Embryonic facial prominence (tissue), 1 donor: ENCODE results near the gene CUX1.
"Not testable (repeated sequence)": the region's sequence is repeated elsewhere in the genome, so short reads cannot be mapped to it uniquely, and the experiment has no call there.

Experiments
- DNase-seq: peaks from one replicate; pipeline ENCODE4 v3.0.0-alpha.2; 2016; ENCODE audit errors: extremely low spot score

The CUX1 gene

GRCh38 chr7:101792682-101793071 is 24.7 kb upstream of the CUX1 start:
- not testable (repeated sequence) for DNase-seq

GRCh38 chr7:101795461-101795860 is 22.0 kb upstream of the CUX1 start:
- no peak for DNase-seq

DNA sequence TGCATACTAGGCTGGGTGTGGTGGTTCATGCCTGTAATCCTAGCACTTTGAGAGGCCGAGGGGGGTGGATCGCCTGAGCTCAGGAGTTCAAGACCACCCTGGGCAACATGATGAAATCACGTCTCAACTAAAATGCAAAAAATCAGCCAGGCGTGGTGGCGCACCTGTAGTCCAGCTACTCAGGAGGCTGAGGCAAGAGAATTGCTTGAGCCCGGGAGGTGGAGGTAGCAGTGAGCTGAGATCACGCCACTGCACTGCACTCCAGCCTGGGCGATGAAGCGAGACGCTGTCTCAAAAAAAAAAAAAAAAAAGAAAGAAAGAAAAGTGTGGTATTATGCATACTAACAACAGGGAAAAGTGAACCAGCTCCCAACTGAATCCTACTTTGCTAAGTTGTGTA is 19.3 kb upstream of the CUX1 start:
- not testable (repeated sequence) for DNase-seq

DNA sequence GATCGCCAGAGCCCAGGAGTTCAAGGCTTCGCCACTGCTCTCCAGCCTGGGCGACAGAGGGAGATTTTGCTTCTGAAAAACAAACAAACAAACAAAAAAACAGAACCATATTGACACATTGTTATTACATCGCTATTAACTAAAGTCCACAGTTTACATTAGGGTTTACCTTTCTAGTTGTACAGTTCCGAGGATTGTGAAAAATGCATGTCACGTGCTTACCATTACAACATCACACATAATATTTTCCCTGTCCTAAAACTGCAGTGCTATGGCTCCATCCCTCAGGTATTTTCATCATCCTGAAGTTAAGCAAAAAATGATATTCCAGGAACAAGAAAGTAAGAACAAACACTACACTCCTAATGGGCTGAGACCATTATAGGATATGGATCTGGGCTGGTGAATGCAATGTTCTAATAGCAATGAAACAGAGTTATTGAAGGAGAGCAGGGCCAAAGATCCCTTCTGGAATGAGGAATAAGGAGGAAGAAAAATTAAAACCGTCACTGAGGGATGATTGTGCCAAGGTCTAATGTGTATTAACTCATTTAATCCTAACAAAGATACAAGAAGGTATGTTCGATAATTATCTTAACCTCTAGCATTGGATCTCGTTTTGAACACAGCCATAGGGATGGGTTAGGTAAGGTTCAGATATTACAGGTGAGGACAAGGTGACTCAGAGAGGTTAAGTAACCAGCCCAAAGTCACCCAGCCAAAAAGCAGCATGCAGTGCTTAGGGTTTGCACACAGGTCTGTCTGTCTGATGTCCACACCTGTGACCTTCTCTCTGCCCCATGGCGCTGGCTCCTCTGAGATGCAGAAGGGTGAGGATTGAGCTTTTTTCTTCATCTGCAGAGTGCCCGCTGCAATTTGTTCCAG is 14.0 kb upstream of the CUX1 start:
- DNase-seq: no peak

DNA sequence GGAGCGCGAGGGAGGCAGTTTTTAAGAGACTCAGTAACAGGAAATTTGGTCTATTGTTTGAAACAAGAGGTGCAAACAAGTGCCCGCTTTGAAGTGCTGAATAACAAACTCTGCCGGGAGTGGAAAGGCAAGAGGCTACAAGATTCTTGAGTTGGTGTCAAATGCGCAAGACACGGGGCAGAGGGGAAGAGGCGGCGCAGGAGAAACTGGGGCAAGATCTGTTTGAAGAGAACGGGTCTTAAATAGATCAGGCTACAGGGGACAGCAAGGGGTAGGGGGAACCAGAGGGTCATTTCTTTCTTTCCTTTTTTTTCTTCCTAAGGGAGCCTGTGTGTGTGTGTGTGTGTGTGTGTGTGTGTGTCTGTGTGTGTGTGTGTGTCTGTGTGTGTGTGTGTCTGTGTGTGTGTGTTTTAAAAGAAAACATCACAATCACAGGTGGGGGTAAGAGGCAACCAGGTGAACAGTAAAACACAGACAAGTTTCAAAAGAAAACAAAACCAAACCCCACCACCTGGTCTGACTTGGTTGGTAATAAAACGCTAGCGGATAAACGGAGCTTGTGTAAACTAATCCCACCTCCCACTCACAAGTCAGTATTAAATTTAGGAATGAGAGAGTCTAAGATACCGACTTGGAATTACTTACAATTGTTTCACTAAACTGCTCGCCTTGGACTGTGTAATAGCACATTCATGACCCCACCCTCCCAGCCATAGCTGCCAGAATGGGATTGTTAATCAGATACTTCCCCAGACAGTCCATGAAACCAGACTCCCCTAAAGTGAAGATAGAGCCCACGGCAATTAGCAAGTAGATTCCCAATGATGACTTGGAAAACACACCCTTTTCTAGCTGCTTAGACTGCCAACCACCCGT is 13.1 kb upstream of the CUX1 start:
- DNase-seq: no peak

GRCh38 chr7:101804967-101805366 is 12.5 kb upstream of the CUX1 start:
- no peak for DNase-seq

DNA sequence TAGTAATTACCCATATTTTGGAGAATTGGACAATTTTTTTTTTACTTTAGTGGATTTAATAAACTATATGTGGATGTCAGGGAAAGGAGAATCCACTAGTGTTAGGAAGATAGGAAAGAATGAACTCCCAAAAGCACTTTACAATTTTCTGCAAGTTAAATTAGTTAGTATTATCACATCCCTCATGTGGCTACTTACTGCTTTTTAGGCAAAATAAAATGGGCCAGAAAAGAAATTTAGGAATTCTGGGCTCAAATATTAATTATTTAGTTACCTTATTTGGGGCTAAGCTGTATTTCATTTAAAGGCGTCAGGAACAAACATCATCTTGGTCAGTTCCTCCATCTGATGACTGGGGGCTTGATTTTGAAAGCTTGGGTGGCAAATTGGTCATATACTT is 4.8 kb upstream of the CUX1 start:
- no peak for DNase-seq

- DNase-seq: no peak
These were observed 3.9 kb upstream of the CUX1 start for GRCh38 chr7:101813402-101814019.

- DNase-seq: no peak
These were observed 3.1 kb upstream of the CUX1 start for GRCh38 chr7:101814081-101814990.

DNA sequence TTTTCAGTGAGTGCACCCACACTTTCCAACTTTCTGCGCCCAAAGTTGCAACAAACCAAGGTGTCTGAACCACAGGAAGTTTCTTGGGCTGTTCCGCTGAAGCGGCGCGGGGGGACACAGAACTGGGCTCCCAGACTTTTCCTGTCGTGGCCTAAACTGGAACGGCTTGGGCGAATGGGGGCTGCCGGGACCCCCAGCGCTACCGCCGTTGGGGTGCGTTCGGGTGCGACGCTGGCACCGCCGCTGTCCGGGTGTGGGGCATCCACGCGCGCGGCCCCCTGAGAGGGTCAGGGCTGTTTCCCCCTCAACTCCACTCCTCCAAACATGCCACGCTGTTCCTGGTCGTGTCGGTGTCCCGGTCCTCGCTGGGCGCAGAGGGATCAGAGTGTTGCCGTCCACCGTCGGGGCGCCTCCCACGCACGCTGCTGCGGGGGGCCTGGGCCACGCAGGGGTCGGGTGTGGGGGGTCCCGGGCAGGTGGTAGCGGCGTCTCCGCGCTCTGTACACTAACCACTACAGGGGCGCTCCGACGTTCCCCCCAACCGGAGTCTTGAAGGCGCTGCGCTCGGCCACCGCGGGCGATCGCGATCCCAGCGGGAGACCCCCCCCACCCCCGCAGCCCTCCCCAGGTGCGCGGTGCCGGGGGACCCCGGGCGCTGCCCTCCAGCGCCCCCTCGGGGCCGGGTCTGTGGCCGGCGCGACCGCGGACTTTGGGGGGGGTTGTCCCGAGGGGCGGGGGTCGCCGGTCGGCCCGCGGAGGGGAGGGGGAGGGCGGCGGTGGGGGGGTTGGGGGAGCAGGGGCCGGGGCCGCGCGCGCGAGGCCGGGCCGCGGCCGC is 2.2 kb upstream of the CUX1 start:
- DNase-seq: no peak

DNA sequence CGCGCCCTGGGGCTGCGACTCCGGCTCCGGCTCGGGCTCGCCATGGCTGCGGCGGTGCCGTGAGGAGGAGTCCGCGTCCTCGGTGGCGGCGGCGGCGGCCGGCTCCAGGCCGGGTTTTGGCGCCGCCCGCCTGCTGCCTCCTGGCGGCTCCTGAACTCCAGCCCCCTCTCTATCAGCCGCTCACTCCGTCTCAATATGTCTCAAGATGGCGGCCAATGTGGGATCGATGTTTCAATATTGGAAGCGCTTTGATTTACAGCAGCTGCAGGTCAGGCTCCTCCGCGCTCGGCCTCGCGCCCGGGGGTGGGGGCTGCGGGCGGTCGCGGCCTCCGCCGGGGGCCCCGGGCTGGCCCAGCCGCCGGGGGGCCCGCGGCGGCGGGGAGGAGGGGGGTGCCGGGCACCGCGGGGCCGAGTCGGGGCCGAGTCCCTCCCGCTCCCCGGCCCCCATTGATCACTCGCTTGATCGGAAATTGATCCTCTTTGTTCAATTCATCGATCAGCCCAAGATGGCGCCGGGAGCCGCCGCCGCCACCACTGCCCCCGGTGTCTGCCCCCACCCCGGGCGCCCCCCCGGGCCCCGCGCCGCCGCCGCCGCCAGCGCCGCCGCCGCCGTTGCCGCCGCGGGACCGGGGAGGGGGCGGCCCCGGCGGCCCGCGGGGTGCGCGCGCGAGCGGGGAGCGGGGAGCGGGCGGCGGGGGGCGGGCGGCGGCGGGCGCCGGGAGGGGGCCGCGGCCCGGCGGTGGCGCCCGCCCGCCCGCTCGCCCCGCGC is 1.4 kb upstream of the CUX1 start:
- DNase-seq: peak; percentile 86

- no peak for DNase-seq
These were observed 593 bp upstream of the CUX1 start for GRCh38 chr7:101816595-101817470.

- DNase-seq: no peak
These were observed 1.1 kb downstream of the CUX1 start for GRCh38 chr7:101818287-101819071.

DNA sequence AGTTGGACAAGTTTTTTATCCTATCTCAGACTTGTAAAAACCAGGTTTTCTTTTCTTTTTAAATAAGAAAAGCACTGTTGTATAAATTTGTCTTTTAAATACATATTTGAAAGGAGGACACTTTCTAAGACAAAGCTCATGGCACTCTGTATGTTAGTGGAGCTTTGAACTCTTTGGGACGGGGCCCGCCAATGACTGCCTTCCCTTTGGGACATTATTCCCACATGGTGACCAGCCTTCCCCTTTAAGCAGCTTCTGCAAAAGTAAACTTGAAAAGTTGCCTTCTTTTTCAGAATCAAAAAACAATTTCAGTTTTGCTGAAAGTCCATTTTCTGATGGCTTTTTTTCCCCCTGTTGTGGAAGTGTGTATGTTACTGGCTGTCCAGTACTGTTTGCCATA is 1.8 kb downstream of the CUX1 start:
- no peak for DNase-seq

- no peak for DNase-seq
These were observed 2.6 kb downstream of the CUX1 start for GRCh38 chr7:101819913-101820522.

- DNase-seq: no peak
These were observed 3.3 kb downstream of the CUX1 start for GRCh38 chr7:101820703-101821102.

DNA sequence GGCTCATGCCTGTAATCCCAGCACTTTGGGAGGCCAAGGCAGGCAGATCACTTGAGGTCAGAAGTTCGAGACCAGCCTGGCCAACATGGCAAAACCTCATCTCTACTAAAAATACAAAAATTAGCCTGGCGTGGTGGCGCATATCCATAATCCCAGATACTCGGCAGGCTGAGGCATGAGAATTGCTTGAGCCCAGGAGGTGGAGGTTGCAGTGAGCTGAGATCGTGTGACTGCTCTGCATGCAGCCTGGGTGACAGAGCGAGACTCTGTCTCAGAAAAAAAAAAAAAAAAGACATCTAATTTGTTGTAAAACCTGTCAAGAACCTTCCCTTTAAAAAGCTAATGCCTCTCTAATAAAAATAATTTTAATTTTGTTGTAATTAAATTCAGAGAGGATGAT is 5.2 kb downstream of the CUX1 start:
- not testable (repeated sequence) for DNase-seq
